Vagina (tissue), 2 donors: ENCODE data around the gene WFIKKN1. TPM values are rescaled to one million over a fixed set of nuclear protein-coding genes. Genes with fewer than 3 reads are reported as not detected.
A peak's percentile ranks its signal among the peaks of the same experiment; 100 is the strongest.

Experiments
- DNase-seq, 2 donors: peaks; one replicate each; pipeline ENCODE4 v3.0.0-alpha.2; 2017; ENCODE audit errors: extremely low spot score in 2 of 2
- H3K27ac ChIP-seq: fragments of 200-600 bp; sonication (generic); one replicate; pipeline ENCODE4 v1.5.1; 2019
- H3K27me3 ChIP-seq: fragments of 200-600 bp; sonication (generic); one replicate; pipeline ENCODE4 v1.5.1; 2019
- H3K36me3 ChIP-seq, 2 donors: fragments of 200-600 bp; sonication (generic); one replicate each; pipeline ENCODE4 v1.5.1; 2017 to 2019
- H3K4me1 ChIP-seq: fragments of 200-600 bp; sonication (generic); one replicate; pipeline ENCODE4 v1.5.1; 2019
- H3K4me3 ChIP-seq, 2 donors: fragments of 200-600 bp; sonication (generic); 1 replicate in 1 of 2; 2 replicates in 1 of 2; pipeline ENCODE4 v1.5.1; 2016 to 2019
- H3K9me3 ChIP-seq: fragments of 200-600 bp; sonication (generic); one replicate; pipeline ENCODE4 v1.5.1; 2019
- CTCF ChIP-seq, 3 experiments: fragments of 450-650 bp in 2 of 3; fragments of 200-600 bp in 1 of 3; sonication (generic) in 1 of 3; IDR thresholded peaks; one replicate each; pipeline ENCODE4 v1.5.1; 2017 to 2019; ENCODE audit warnings: antibody characterized with exemption in 3 of 3, mild to moderate bottlenecking in 2 of 3, moderate library complexity in 2 of 3
- POLR2A ChIP-seq, 2 donors: fragments of 450-650 bp; IDR thresholded peaks; one replicate each; pipeline ENCODE4 v1.6.1; 2017; ENCODE audit warnings: antibody characterized with exemption in 2 of 2, mild to moderate bottlenecking in 2 of 2, moderate library complexity in 2 of 2
- POLR2AphosphoS5 ChIP-seq, 2 donors: sonication (generic); formaldehyde crosslinking; IDR thresholded peaks; one replicate each; pipeline ENCODE4 v1.9.0; 2017; ENCODE audit warnings: antibody characterized with exemption in 2 of 2, mild to moderate bottlenecking in 2 of 2, low read depth in 1 of 2; ENCODE audit not compliant: insufficient read depth in 1 of 2
- intact Hi-C: fragments of 100-400 bp; cut with DNase I; formaldehyde crosslinking; loops from one replicate; pipeline ENCODE4 v1.15.1; 2023
- total RNA-seq: library from RNA; depleted of rRNA; stranded (reverse); fragments of >200 nt; gene quantifications from one replicate; pipeline ENCODE4 v1.2.3, GENCODE V29; 2016

The WFIKKN1 gene
- total RNA-seq, 1 donor from 2014 or later, result 3.2 TPM

- intact Hi-C loops, result loop anchor here (10.0 kb wide), 1 partner anchor 263 kb away; the partner anchor contains the start of gene PGAP6
- peak overlapping the region; percentile 75 for H3K27ac ChIP-seq
- no peaks in the 10 kb centered on the region for H3K36me3 ChIP-seq
- no peaks in the 10 kb centered on the region for H3K27me3 ChIP-seq
- no peak for TF ChIP-seq POLR2AphosphoS5 (IDR thresholded peaks at IDR 0.05; ENCODE audit: insufficient read depth in 1 of 2, low read depth in 1 of 2)
- no peak for DNase-seq
- H3K4me3 ChIP-seq, result peak overlapping the region; percentile 62 to 72
- peaks cover 51% of the 10 kb centered on the region for H3K4me1 ChIP-seq
- H3K9me3 ChIP-seq, result no peaks in the 10 kb centered on the region
Observed at GRCh38 chr16:648071-648780, 17.4 kb downstream of the WFIKKN1 start.

GRCh38 chr16:648781-649589 lies 18.2 kb downstream of the WFIKKN1 start, which contains the start of gene WDR90:
WDR90 (plus strand) TSS chr16:649365; CDS start chr16:649417, 52 bp downstream.
- TF ChIP-seq POLR2A (IDR thresholded peaks at IDR 0.05) (peak in 1 of 2 donors; percentile 39), CTCF (IDR thresholded peaks at IDR 0.05) (no peak), POLR2AphosphoS5 (IDR thresholded peaks at IDR 0.05; ENCODE audit: insufficient read depth in 1 of 2, low read depth in 1 of 2) (peak in 1 of 2 donors; percentile 71)
- intact Hi-C loops, result loop anchor here (10.0 kb wide), 1 partner anchor 264 kb away; the partner anchor contains the start of gene PGAP6
- peaks cover 43% of the 10 kb centered on the region for H3K4me1 ChIP-seq

DNA sequence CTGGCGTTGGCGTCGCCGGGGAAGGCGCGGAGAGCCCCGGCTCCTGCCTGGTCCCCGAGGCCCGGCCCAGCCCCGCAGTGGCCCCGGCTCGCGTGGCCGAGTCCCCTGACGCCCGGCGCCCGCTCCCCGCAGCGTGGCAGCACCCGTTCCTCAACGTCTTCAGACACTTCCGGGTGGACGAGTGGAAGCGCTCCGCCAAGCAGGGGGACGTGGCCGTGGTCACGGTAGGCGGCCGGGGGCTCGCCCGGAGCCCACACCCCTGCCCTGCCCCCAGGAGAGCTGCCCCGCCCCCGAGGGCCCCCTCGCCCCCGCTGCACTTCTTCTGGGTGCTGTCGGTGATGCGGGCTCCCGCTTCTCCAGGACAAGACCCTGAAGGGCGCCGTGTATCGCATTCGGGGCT lies 18.8 kb downstream of the WFIKKN1 start:
- H3K4me1 ChIP-seq, result peaks cover 43% of the 10 kb centered on the region
- no peak for DNase-seq
- H3K27me3 ChIP-seq, result no peaks in the 10 kb centered on the region
- TF ChIP-seq POLR2A (IDR thresholded peaks at IDR 0.05) (no peak), CTCF (IDR thresholded peaks at IDR 0.05) (no peak), POLR2AphosphoS5 (IDR thresholded peaks at IDR 0.05; ENCODE audit: insufficient read depth in 1 of 2, low read depth in 1 of 2) (no peak)
- H3K4me3 ChIP-seq, result peak overlapping the region; percentile 62 to 72
- no peaks in the 10 kb centered on the region for H3K36me3 ChIP-seq
- H3K27ac ChIP-seq, result peak overlapping the region; percentile 75
- intact Hi-C loops, result loop anchor here (10.0 kb wide), 1 partner anchor 265 kb away; the partner anchor contains the start of gene PGAP6
- H3K9me3 ChIP-seq, result no peaks in the 10 kb centered on the region

More at GRCh38 chr16:648781-649589, 18.2 kb downstream of the WFIKKN1 start, which contains the start of gene WDR90:
- no peak for DNase-seq
- peak within 1 kb of the TSS; percentile 62 to 72 for H3K4me3 ChIP-seq
- no peaks in the 10 kb centered on the region for H3K27me3 ChIP-seq
- H3K36me3 ChIP-seq, result no peaks in the 10 kb centered on the region
- H3K9me3 ChIP-seq, result no peaks in the 10 kb centered on the region
- peak within 1 kb of the TSS; percentile 75 for H3K27ac ChIP-seq

GRCh38 chr16:651844-652243 lies 21.1 kb downstream of the WFIKKN1 start:
- intact Hi-C loops, result no loop called here
- no peak for DNase-seq
- Histone ChIP-seq H3K27ac (no peak overlapping the region), H3K4me3 (no peak overlapping the region), H3K9me3 (no peaks in the 10 kb centered on the region), H3K36me3 (no peaks in the 10 kb centered on the region), H3K4me1 (peaks cover 27% of the 10 kb centered on the region), H3K27me3 (no peaks in the 10 kb centered on the region)
- TF ChIP-seq CTCF (IDR thresholded peaks at IDR 0.05), result no peak
- no peak for TF ChIP-seq POLR2A (IDR thresholded peaks at IDR 0.05)
- TF ChIP-seq POLR2AphosphoS5 (IDR thresholded peaks at IDR 0.05; ENCODE audit: insufficient read depth in 1 of 2, low read depth in 1 of 2), result no peak

- intact Hi-C loops, result no loop called here
- H3K9me3 ChIP-seq, result no peaks in the 10 kb centered on the region
- no peaks in the 10 kb centered on the region for H3K27me3 ChIP-seq
- H3K4me1 ChIP-seq, result peaks cover 20% of the 10 kb centered on the region
- H3K4me3 ChIP-seq, result no peak overlapping the region
- no peak for TF ChIP-seq CTCF (IDR thresholded peaks at IDR 0.05)
- no peak for TF ChIP-seq POLR2A (IDR thresholded peaks at IDR 0.05)
- no peak for TF ChIP-seq POLR2AphosphoS5 (IDR thresholded peaks at IDR 0.05; ENCODE audit: insufficient read depth in 1 of 2, low read depth in 1 of 2)
- no peak overlapping the region for H3K27ac ChIP-seq
- no peak for DNase-seq
- H3K36me3 ChIP-seq, result no peaks in the 10 kb centered on the region
Observed at GRCh38 chr16:652454-653305, 21.9 kb downstream of the WFIKKN1 start.
